Activated CD4-positive, alpha-beta T cell treated with anti-CD3 and anti-CD28 coated beads, Interleukin-2, amount 10 ng/mL, durations not matched to agents 7 days and 5 days (primary cell): ENCODE measurements around the gene ELK3. TPM values are rescaled to one million over a fixed set of nuclear protein-coding genes. Genes with fewer than 3 reads are reported as not detected.

Source experiments
- CTCF ChIA-PET: fragments of 350-600 bp; sonication (Branson Sonifier 250); formaldehyde crosslinking; loops from one replicate; lab custom pipeline; 2021; ENCODE audit warnings: antibody characterized with exemption; lab: Charles Lee
- POLR2A ChIA-PET: fragments of 350-600 bp; sonication (Branson Sonifier 250); formaldehyde crosslinking; loops from one replicate; lab custom pipeline; 2021; ENCODE audit warnings: antibody characterized with exemption; lab: Charles Lee
- DNase-seq: peaks from one replicate; pipeline ENCODE4 v3.0.0-alpha.2; 2020
- H3K27ac Mint-ChIP-seq: one replicate; pipeline ENCODE4 v1.8.0; 2021; ENCODE audit warnings: mild to moderate bottlenecking, moderate library complexity, mixed read lengths
- H3K27me3 Mint-ChIP-seq: one replicate; pipeline ENCODE4 v1.8.0; 2021; ENCODE audit warnings: mixed read lengths
- H3K36me3 Mint-ChIP-seq: one replicate; pipeline ENCODE4 v1.8.0; 2021; ENCODE audit warnings: low read depth, mixed read lengths
- H3K4me1 Mint-ChIP-seq: one replicate; pipeline ENCODE4 v1.8.0; 2021; ENCODE audit warnings: mixed read lengths
- H3K4me3 Mint-ChIP-seq: one replicate; pipeline ENCODE4 v1.8.0; 2021; ENCODE audit warnings: mild to moderate bottlenecking, moderate library complexity, mixed read lengths
- H3K9me3 Mint-ChIP-seq: one replicate; pipeline ENCODE4 v1.8.0; 2021; ENCODE audit warnings: mixed read lengths
- total RNA-seq, 2 experiments: library from RNA; stranded (reverse); gene quantifications; one replicate each; pipeline ENCODE4 v1.2.3, GENCODE V29; 2021

Gene ELK3
- total RNA-seq, 2 experiments from 2014 or later, result 27.3 to 33.9 TPM

DNA sequence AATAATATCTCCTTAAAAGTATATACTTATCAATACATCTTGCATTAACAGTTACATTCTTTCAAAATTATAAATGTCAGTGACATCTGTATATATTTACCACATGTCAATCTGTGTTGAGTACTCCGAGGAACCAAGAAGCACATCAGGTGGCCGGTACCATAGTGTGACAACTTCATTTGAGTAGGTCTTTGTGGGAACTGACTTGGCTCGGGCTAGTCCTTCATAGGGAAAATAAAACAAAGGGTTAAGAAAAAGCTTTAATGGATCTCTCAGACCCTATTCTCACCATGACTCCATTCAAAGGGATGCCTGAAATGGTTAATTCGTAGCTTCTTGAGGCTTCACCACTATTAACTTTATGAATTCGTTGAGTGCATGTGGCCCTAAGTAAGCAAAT, 94.9 kb downstream of the ELK3 start:
- ChIA-PET CTCF (interaction anchor here (0.5 kb wide), 1 partner anchor 12 kb away, joined by 3 read pairs; no protein-coding TSS in a partner anchor), POLR2A (no interaction called here)
- Mint-ChIP-seq H3K4me3 (no peak overlapping the region), H3K27ac (no peak overlapping the region), H3K27me3 (no peaks in the 10 kb centered on the region), H3K4me1 (peaks cover 21% of the 10 kb centered on the region), H3K36me3 (peaks cover 61% of the 10 kb centered on the region), H3K9me3 (no peaks in the 10 kb centered on the region)
- no peak for DNase-seq

DNA sequence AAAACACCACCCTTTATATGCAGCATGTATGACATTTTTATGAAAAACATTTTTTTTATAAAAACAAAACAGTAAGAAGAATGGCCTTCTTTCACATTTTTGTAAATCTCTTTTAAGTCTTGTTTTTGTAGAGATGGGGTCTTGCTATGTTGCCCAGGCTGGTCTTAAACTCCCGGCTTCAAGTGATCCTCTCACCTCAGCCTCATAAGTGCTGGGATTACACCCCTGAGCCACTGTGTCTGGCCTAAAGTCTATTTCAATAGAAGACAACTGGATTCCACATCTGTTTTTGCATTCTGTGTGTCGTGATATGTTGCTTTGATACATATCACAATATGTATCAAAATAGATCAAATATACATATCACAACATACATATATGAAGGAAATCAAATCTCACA, 98.9 kb downstream of the ELK3 start:
- Mint-ChIP-seq H3K4me1 (peaks cover 29% of the 10 kb centered on the region), H3K4me3 (no peak overlapping the region), H3K27me3 (no peaks in the 10 kb centered on the region), H3K36me3 (peaks cover 47% of the 10 kb centered on the region), H3K27ac (no peak overlapping the region), H3K9me3 (no peaks in the 10 kb centered on the region)
- CTCF ChIA-PET, result interaction anchor here (0.6 kb wide), 1 partner anchor 320 kb away, joined by 3 read pairs; no protein-coding TSS in a partner anchor
- POLR2A ChIA-PET, result no interaction called here
- DNase-seq, result no peak

DNA sequence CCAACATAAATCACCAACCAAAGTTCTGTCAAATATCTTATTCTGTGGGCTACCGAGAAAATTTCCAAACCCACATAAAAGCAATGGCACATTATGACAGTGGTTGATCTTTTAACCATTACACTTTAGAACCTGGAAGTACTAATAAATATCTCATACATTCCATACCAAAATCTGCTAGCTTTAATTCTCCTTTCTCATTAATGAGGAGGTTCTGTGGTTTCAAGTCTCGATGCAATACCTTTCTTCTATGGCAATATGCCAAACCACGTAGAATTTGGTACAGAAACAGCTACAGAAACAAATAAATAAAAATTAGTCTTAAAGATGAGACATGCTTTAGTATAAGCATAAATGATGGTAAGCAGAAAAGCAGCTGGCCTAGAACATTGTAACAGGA, 100.7 kb downstream of the ELK3 start:
- Mint-ChIP-seq H3K36me3 (peaks cover 44% of the 10 kb centered on the region), H3K27me3 (no peaks in the 10 kb centered on the region), H3K4me3 (no peak overlapping the region), H3K4me1 (peaks cover 22% of the 10 kb centered on the region), H3K27ac (no peak overlapping the region), H3K9me3 (no peaks in the 10 kb centered on the region)
- no peak for DNase-seq
- CTCF ChIA-PET, result interaction anchor here (1.9 kb wide), 1 partner anchor 105 kb away, joined by 4 read pairs; the partner anchor contains the start of gene CDK17
- POLR2A ChIA-PET, result no interaction called here

DNA sequence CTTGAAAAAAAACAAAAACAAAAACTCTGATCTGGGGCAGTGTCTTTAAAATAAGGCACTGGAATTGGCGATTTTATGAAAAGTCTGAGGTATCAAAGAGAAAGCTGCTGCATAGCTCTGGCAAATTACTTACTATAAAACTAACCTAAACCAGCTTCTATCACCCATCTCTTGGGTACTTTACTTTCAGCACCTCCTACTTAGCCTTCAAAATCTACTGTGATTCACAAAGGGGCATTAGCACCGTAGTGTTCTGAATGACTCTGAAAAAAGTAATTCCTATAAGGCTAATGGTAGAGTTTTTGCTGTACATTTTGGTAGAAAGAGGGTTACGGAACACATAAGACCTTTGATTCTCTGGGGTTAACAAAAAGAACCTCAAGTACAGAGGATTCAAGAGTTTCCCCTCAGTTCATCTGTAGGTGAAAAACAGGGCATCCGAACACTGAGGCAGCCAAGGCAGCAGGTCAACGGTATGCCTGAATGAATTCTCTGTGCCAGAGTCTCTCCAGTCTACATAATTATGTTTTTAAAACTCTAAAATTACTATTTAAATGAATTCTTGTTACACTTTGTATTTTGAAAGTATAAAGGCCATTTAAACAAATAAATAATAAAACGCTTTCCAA, 101.5 kb downstream of the ELK3 start:
- Mint-ChIP-seq H3K4me3 (no peak overlapping the region), H3K36me3 (peaks cover 48% of the 10 kb centered on the region), H3K27ac (peak overlapping the region; percentile 2), H3K27me3 (no peaks in the 10 kb centered on the region), H3K9me3 (no peaks in the 10 kb centered on the region), H3K4me1 (peaks cover 22% of the 10 kb centered on the region)
- DNase-seq, result no peak
- ChIA-PET POLR2A (no interaction called here), CTCF (interaction anchor here (0.6 to 1.9 kb wide), 2 partner anchors 105 to 213 kb away, joined by 3 to 4 read pairs; partner anchors contain the start of gene CDK17)

DNA sequence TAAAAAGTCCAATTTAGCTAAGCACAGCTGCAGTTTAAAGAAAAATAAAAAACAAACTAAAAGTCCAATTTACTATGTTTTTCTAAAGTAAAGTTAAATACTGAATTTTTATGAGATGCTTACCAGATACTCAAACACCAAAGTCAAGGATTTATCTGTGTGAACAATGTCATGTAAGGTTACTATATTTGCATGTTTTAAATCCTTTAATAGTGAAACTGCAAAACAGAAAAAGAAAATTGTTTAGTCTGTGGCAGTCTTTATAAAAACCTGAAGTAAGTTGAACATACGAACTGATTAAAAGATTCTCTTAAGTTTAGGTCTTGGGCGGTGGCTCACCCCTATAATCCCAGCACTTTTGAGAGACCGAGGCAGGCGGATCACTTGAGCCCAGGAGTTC, 103.3 kb downstream of the ELK3 start:
- Mint-ChIP-seq H3K4me1 (peaks cover 23% of the 10 kb centered on the region), H3K36me3 (peaks cover 46% of the 10 kb centered on the region), H3K27me3 (no peaks in the 10 kb centered on the region), H3K9me3 (no peaks in the 10 kb centered on the region), H3K27ac (no peak overlapping the region), H3K4me3 (no peak overlapping the region)
- CTCF ChIA-PET, result interaction anchor here (0.6 kb wide), 1 partner anchor 136 kb away, joined by 3 read pairs; no protein-coding TSS in a partner anchor
- POLR2A ChIA-PET, result no interaction called here
- DNase-seq, result no peak

DNA sequence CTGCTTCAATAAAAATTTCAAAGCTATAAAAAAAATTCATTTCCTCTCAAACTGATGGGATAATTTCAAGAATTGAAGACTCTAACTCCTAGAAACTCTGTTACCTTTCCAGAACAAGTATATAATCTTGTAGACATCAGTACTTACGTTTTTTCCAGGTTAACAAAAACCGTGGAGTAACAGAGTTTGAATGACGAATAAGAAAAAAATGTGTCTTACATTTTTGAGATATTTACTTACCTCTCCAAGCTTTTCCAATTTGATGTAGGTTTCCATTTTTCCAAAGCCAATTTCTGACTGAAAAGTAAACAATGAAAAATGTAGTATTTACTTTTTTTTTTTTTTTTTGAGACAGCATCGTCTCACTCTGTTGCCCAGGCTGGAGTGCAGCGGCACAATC, 105.9 kb downstream of the ELK3 start:
- no peak for DNase-seq
- Mint-ChIP-seq H3K4me3 (no peak overlapping the region), H3K36me3 (peaks cover 32% of the 10 kb centered on the region), H3K9me3 (no peaks in the 10 kb centered on the region), H3K27ac (no peak overlapping the region), H3K4me1 (peaks cover 16% of the 10 kb centered on the region), H3K27me3 (no peaks in the 10 kb centered on the region)
- POLR2A ChIA-PET, result no interaction called here
- CTCF ChIA-PET, result interaction anchor here (0.6 to 2.1 kb wide), 2 partner anchors 19 to 227 kb away, joined by 4 to 7 read pairs; no protein-coding TSS in a partner anchor

DNA sequence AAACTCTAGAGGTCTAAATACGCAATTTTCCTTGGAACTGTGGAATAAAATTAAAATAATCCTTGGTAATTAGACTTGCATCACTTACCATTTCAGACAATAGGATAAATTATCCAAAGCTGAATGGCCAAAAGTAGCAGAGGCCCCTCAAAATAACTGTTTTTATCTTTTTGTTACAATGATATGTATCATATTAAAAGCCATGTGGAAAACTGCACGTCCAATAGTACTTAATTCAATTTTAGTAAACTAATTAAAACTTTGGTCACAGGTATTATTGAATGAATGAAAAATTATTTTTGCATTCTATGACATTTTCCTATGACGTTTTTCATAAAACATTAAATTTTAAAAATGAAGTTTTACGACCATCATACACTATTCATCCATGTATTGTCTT, 107.6 kb downstream of the ELK3 start:
- Mint-ChIP-seq H3K27me3 (no peaks in the 10 kb centered on the region), H3K4me1 (peaks cover 7% of the 10 kb centered on the region), H3K36me3 (peaks cover 32% of the 10 kb centered on the region), H3K9me3 (no peaks in the 10 kb centered on the region), H3K27ac (no peak overlapping the region), H3K4me3 (no peak overlapping the region)
- no peak for DNase-seq
- ChIA-PET CTCF (interaction anchor here (0.6 kb wide), 1 partner anchor 12 kb away, joined by 3 read pairs; no protein-coding TSS in a partner anchor), POLR2A (no interaction called here)

DNA sequence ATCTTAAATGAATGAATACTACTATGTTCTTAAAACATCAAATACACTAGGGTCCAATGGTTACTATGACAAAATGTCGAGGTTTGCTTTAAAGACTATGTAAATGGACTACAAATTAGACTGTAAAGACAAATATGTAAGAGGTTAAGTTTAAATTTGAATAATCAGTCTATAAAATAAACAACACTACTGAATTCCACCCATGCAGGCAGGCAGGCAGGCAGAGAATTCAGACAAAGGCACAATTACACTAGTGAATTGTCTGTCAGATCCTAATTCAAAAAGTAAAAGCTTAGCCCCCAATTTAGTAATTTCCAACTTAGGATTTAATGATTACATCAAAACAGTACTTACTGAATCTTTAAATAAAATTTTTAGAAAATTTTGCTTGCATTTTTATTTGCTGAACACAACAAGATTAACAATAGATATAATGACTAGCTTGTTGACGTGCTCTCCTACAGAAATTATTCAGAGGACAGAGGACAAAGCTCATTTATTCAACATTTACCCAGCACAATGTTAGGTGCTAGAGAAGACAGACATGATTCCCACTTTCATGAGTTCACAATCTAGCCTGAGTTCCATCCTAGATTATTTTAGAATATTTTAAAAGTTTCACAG, 108.6 kb downstream of the ELK3 start:
- no peak for DNase-seq
- Mint-ChIP-seq H3K27ac (no peak overlapping the region), H3K4me3 (no peak overlapping the region), H3K4me1 (peaks cover 10% of the 10 kb centered on the region), H3K36me3 (peaks cover 26% of the 10 kb centered on the region), H3K9me3 (no peaks in the 10 kb centered on the region), H3K27me3 (no peaks in the 10 kb centered on the region)
- ChIA-PET CTCF (interaction anchor here (0.7 kb wide), 1 partner anchor 20 kb away, joined by 3 read pairs; no protein-coding TSS in a partner anchor), POLR2A (no interaction called here)

DNA sequence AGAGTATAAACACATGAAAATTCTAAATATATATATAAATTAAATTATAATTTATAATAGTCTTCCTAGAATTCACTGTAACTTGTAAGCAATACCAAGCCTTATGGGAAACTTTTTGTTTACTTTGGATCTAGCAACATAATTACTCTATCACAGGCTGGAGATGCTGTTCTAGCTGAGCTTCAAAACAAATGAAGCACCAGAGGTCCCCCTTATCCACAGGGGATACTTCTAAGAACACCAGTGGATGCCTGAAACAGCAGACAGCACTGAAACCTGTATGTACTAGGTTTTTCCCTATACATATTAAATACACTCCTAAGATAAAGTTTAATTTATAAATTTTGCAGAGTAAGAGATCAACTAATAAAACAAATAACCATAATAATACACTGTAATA, 109.5 kb downstream of the ELK3 start:
- Mint-ChIP-seq H3K4me3 (no peak overlapping the region), H3K27me3 (no peaks in the 10 kb centered on the region), H3K36me3 (peaks cover 25% of the 10 kb centered on the region), H3K9me3 (no peaks in the 10 kb centered on the region), H3K27ac (no peak overlapping the region), H3K4me1 (peaks cover 10% of the 10 kb centered on the region)
- POLR2A ChIA-PET, result no interaction called here
- no peak for DNase-seq
- CTCF ChIA-PET, result no interaction called here

DNA sequence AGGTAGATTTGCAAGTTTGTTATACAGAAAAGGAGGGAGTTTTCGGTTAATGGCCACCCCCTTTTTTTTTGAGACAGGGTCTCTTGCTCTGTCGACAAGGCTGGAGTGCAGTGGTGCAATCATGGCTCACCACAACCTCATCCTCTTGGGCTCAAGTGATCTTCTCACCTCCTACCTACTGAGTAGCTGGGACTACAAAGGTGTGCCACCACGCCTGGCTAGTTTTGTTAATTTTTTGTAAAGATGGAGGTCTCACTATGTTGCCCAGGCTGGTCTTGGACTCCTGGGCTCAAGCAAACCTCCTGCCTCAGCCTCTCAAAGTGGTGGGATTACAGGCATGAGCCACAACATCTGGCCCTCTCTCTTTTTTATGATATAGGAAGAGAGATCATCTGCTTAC, 111.5 kb downstream of the ELK3 start:
- ChIA-PET CTCF (no interaction called here), POLR2A (no interaction called here)
- no peak overlapping the region for H3K4me3 Mint-ChIP-seq
- no peaks in the 10 kb centered on the region for H3K27me3 Mint-ChIP-seq
- peaks cover 15% of the 10 kb centered on the region for H3K4me1 Mint-ChIP-seq
- no peaks in the 10 kb centered on the region for H3K9me3 Mint-ChIP-seq
- peaks cover 21% of the 10 kb centered on the region for H3K36me3 Mint-ChIP-seq
- DNase-seq, result no peak
- no peak overlapping the region for H3K27ac Mint-ChIP-seq

DNA sequence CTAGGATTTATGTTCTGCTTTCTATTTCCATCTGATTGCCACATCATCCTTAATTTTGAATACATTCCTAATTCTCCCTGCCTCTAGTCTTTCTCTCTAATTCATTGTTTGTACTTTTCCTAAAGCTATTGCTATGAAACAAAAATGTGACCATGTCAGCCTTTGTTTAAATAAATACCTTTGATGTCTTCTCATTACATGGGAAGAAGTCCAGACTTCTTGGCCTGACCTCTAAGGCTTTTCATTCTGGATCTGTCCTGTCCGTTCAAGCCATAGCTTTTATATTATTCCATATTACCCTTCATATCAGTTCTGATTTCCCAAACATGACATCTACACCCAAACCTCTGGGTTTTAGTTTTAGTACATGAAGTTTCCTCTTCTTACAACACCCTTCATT, 114.7 kb downstream of the ELK3 start:
- Mint-ChIP-seq H3K27ac (no peak overlapping the region), H3K4me3 (no peak overlapping the region), H3K36me3 (peaks cover 20% of the 10 kb centered on the region), H3K27me3 (no peaks in the 10 kb centered on the region), H3K9me3 (no peaks in the 10 kb centered on the region), H3K4me1 (peaks cover 14% of the 10 kb centered on the region)
- DNase-seq, result no peak
- ChIA-PET CTCF (interaction anchor here (1.2 kb wide), 1 partner anchor 70 kb away, joined by 3 read pairs; no protein-coding TSS in a partner anchor), POLR2A (no interaction called here)

DNA sequence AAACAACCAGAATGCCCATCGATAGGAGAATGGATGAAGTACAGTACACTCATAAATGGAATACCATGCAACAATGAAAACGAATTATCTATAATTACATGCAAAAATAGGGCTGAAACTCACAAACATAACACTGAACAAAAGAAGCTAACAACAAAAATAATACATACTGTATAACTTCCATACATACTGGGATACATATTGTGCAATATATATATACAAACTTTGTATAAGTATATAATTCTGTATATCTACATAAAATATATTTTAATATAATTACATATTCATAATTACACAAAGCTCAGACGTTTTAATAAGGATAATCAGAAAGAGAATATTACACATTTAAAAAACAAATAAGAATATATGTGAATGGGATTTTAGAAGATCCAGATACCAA, 115.9 kb downstream of the ELK3 start:
- no peak overlapping the region for H3K27ac Mint-ChIP-seq
- no peak for DNase-seq
- H3K36me3 Mint-ChIP-seq, result peaks cover 22% of the 10 kb centered on the region
- no peaks in the 10 kb centered on the region for H3K27me3 Mint-ChIP-seq
- no peaks in the 10 kb centered on the region for H3K9me3 Mint-ChIP-seq
- CTCF ChIA-PET, result interaction anchor here (0.6 to 0.7 kb wide), 2 partner anchors 41 to 103 kb away, joined by 3 read pairs; no protein-coding TSS in a partner anchor
- POLR2A ChIA-PET, result no interaction called here
- H3K4me1 Mint-ChIP-seq, result peaks cover 18% of the 10 kb centered on the region
- H3K4me3 Mint-ChIP-seq, result no peak overlapping the region

DNA sequence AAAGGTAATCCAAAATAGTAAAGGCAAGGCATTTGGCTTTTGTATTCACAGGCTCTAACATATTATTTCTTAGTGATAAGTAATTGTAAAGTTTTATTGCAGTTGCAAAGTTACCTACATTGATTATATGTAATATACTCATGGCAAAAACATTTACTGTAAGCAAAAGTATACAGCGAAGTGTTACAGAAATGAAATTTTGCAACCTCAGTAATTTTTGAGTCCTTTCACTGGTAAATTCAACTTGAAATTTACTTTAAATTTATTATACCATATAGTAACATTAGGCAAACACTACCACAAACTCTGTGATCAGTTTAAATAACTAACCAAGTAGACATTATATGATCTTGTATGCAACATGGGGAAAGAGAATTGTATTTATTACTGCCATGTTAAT, 117.0 kb downstream of the ELK3 start:
- POLR2A ChIA-PET, result no interaction called here
- Mint-ChIP-seq H3K4me3 (no peak overlapping the region), H3K27ac (no peak overlapping the region), H3K36me3 (peaks cover 20% of the 10 kb centered on the region), H3K4me1 (peaks cover 22% of the 10 kb centered on the region), H3K9me3 (no peaks in the 10 kb centered on the region), H3K27me3 (no peaks in the 10 kb centered on the region)
- CTCF ChIA-PET, result interaction anchor here (1.7 kb wide), 1 partner anchor 90 kb away, joined by 4 read pairs; no protein-coding TSS in a partner anchor
- no peak for DNase-seq
